Chondrocyte (in vitro differentiated cells): ENCODE measurements around the gene PTGER2. TPM values are rescaled to one million over a fixed set of nuclear protein-coding genes. Genes with fewer than 3 reads are reported as not detected.

Experiments used
- DNase-seq: peaks from one replicate; pipeline ENCODE4 v3.0.0; 2021; ENCODE audit warnings: mixed read lengths, low spot score
- H3K27ac Mint-ChIP-seq: one replicate; pipeline ENCODE4 v1.8.0; 2021; ENCODE audit warnings: mild to moderate bottlenecking, moderate library complexity, mixed read lengths; ENCODE audit not compliant: unreplicated experiment
- H3K27me3 Mint-ChIP-seq: 2 replicates; pipeline ENCODE4 v1.8.0; 2021; ENCODE audit warnings: low read depth, mixed read lengths
- H3K36me3 Mint-ChIP-seq: 2 replicates; pipeline ENCODE4 v1.8.0; 2021; ENCODE audit warnings: low read depth, mixed read lengths
- H3K4me1 Mint-ChIP-seq: 2 replicates; pipeline ENCODE4 v1.8.0; 2021; ENCODE audit warnings: low read depth, mild to moderate bottlenecking, mixed read lengths
- H3K4me3 Mint-ChIP-seq: one replicate; pipeline ENCODE4 v1.8.0; 2021; ENCODE audit warnings: mild to moderate bottlenecking, moderate library complexity, mixed read lengths; ENCODE audit not compliant: unreplicated experiment
- H3K9me3 Mint-ChIP-seq: 2 replicates; pipeline ENCODE4 v1.8.0; 2021; ENCODE audit warnings: low read depth, mixed read lengths
- total RNA-seq: library from RNA; stranded (reverse); gene quantifications from 3 replicates; pipeline ENCODE4 v1.2.1, GENCODE V29; 2021
- TF ChIP-seq, protein P1 (sequence below): fragments of 200-600 bp; sonication (generic); IDR thresholded peaks from 2 replicates; pipeline ENCODE4 v1.5.0; 2021; ENCODE audit warnings: antibody characterized with exemption, mild to moderate bottlenecking, moderate library complexity

Gene PTGER2
- total RNA-seq, 1 donor from 2014 or later = 2.5 TPM

GRCh38 chr14:52305014-52305413 is 9.1 kb upstream of the PTGER2 start:
- no peaks in the 10 kb centered on the region for H3K27me3 Mint-ChIP-seq
- no peak overlapping the region for H3K27ac Mint-ChIP-seq
- H3K4me1 Mint-ChIP-seq = peaks cover 15% of the 10 kb centered on the region
- TF ChIP-seq, protein P1, sequence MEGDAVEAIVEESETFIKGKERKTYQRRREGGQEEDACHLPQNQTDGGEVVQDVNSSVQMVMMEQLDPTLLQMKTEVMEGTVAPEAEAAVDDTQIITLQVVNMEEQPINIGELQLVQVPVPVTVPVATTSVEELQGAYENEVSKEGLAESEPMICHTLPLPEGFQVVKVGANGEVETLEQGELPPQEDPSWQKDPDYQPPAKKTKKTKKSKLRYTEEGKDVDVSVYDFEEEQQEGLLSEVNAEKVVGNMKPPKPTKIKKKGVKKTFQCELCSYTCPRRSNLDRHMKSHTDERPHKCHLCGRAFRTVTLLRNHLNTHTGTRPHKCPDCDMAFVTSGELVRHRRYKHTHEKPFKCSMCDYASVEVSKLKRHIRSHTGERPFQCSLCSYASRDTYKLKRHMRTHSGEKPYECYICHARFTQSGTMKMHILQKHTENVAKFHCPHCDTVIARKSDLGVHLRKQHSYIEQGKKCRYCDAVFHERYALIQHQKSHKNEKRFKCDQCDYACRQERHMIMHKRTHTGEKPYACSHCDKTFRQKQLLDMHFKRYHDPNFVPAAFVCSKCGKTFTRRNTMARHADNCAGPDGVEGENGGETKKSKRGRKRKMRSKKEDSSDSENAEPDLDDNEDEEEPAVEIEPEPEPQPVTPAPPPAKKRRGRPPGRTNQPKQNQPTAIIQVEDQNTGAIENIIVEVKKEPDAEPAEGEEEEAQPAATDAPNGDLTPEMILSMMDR = no peak
- H3K4me3 Mint-ChIP-seq = no peak overlapping the region
- no peak for DNase-seq
- H3K36me3 Mint-ChIP-seq = no peaks in the 10 kb centered on the region
- H3K9me3 Mint-ChIP-seq = no peaks in the 10 kb centered on the region

DNA sequence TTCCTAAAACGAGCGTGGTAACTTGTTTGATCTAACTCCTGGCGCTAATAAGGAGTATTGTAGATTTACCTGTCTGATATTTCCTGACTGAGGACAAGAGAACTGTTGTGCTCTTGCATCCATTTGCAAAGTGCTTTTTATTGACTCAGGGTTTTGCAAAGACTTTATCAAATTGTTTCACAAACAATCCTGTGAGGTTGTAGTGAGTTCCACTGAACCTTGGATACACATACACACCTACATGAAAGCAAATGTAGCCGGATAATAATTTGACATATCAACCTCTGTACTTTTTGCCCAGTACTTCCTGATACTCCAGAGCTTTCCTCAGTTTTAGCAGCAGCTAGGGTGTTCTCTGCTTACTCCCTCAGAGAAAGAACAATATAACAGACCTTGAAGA is 6.7 kb upstream of the PTGER2 start:
- Mint-ChIP-seq H3K4me3 (no peak overlapping the region), H3K27ac (no peak overlapping the region), H3K27me3 (no peaks in the 10 kb centered on the region), H3K9me3 (no peaks in the 10 kb centered on the region), H3K4me1 (peaks cover 8% of the 10 kb centered on the region), H3K36me3 (no peaks in the 10 kb centered on the region)
- DNase-seq = no peak
- TF ChIP-seq, protein P1 = no peak

- DNase-seq = no peak
- H3K9me3 Mint-ChIP-seq = no peaks in the 10 kb centered on the region
- no peak overlapping the region for H3K4me3 Mint-ChIP-seq
Observed at GRCh38 chr14:52307905-52308304, 6.2 kb upstream of the PTGER2 start.

GRCh38 chr14:52310541-52310940 is 3.6 kb upstream of the PTGER2 start:
- Mint-ChIP-seq H3K27ac (no peak overlapping the region), H3K27me3 (peaks cover 3% of the 10 kb centered on the region), H3K4me1 (peaks cover 26% of the 10 kb centered on the region), H3K9me3 (no peaks in the 10 kb centered on the region), H3K36me3 (no peaks in the 10 kb centered on the region), H3K4me3 (no peak overlapping the region)
- TF ChIP-seq, protein P1 = no peak
- no peak for DNase-seq

More at GRCh38 chr14:52307905-52308304, 6.2 kb upstream of the PTGER2 start:
- H3K4me1 Mint-ChIP-seq = peaks cover 13% of the 10 kb centered on the region
- no peaks in the 10 kb centered on the region for H3K36me3 Mint-ChIP-seq
- H3K27ac Mint-ChIP-seq = no peak overlapping the region
- TF ChIP-seq, protein P1 = no peak
- no peaks in the 10 kb centered on the region for H3K27me3 Mint-ChIP-seq

DNA sequence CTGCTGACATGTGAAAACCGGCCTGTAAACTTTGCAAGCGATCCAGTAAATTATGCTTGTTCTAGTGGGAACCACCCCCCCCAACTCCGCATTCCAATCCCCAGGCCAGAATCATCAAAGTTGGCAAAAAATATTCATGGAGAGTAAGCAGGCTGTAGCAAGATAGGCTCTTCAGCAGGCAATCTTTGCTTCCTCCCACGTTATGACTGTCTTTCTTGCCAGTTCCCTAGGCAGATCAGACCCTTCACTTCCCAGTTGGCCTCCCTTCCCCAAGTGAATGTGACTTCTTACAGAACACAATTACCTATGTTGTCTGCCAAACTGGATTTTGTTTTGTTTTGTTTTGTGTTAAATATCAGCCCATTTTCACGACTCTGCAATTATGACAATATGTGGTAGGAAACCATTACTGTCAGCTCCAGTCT is 1.2 kb upstream of the PTGER2 start:
- Mint-ChIP-seq H3K4me3 (no peak overlapping the region), H3K9me3 (no peaks in the 10 kb centered on the region), H3K4me1 (peaks cover 32% of the 10 kb centered on the region), H3K27me3 (peaks cover 3% of the 10 kb centered on the region), H3K36me3 (no peaks in the 10 kb centered on the region), H3K27ac (no peak overlapping the region)
- DNase-seq = no peak
- TF ChIP-seq, protein P1 = no peak
